ENCODE data around the gene ZNF407. TPM values are rescaled to one million over a fixed set of nuclear protein-coding genes. Genes with fewer than 3 reads are reported as not detected.

The ZNF407 gene
- total RNA-seq, 1 donor from 2014 or later, result 22.9 TPM

GRCh38 chr18:74758995-74759394 is 161.3 kb downstream of the ZNF407 start:
- DNase-seq (ENCODE audit: low spot score), result no peak
- no peak for ATAC-seq
- intact Hi-C loops (cut with DNase I), result no loop called here

- intact Hi-C loops (cut with DNase I), result no loop called here
- DNase-seq (ENCODE audit: low spot score) (no peak), ATAC-seq (no peak)
These were observed 162.4 kb downstream of the ZNF407 start for GRCh38 chr18:74760026-74760425.

- no peak for DNase-seq (ENCODE audit: low spot score)
- ATAC-seq, result no peak
- intact Hi-C loops (cut with DNase I), result no loop called here
These were observed 162.8 kb downstream of the ZNF407 start for GRCh38 chr18:74760436-74760835.

- DNase-seq (ENCODE audit: low spot score) (no peak), ATAC-seq (no peak)
- intact Hi-C loops (cut with DNase I), result no loop called here
These were observed 168.6 kb downstream of the ZNF407 start for GRCh38 chr18:74766251-74766650.

GRCh38 chr18:74768096-74768495 is 170.4 kb downstream of the ZNF407 start:
- no peak for ATAC-seq
- DNase-seq (ENCODE audit: low spot score), result no peak
- intact Hi-C loops (cut with DNase I), result no loop called here

- intact Hi-C loops (cut with DNase I), result no loop called here
- ATAC-seq (no peak), DNase-seq (ENCODE audit: low spot score) (no peak)
These were observed 175.5 kb downstream of the ZNF407 start for GRCh38 chr18:74773171-74773624.

GRCh38 chr18:74774486-74774885 is 176.8 kb downstream of the ZNF407 start:
- no peak for DNase-seq (ENCODE audit: low spot score)
- ATAC-seq, result no peak
- intact Hi-C loops (cut with DNase I), result no loop called here

- no peak for DNase-seq (ENCODE audit: low spot score)
These were observed 177.6 kb downstream of the ZNF407 start for GRCh38 chr18:74775239-74775638.

GRCh38 chr18:74778191-74778847 is 180.6 kb downstream of the ZNF407 start:
- no peak for ATAC-seq
- DNase-seq (ENCODE audit: low spot score), result no peak
- intact Hi-C loops (cut with DNase I), result no loop called here

More at GRCh38 chr18:74775239-74775638, 177.6 kb downstream of the ZNF407 start:
- ATAC-seq, result no peak
- intact Hi-C loops (cut with DNase I), result no loop called here

GRCh38 chr18:74784752-74785151 is 187.1 kb downstream of the ZNF407 start:
- intact Hi-C loops (cut with DNase I), result no loop called here
- ATAC-seq, result no peak
- DNase-seq (ENCODE audit: low spot score), result no peak

- intact Hi-C loops (cut with DNase I), result no loop called here
- ATAC-seq, result no peak
- DNase-seq (ENCODE audit: low spot score), result no peak
These were observed 188.0 kb downstream of the ZNF407 start for GRCh38 chr18:74785632-74786031.

- DNase-seq (ENCODE audit: low spot score), result no peak
- intact Hi-C loops (cut with DNase I), result no loop called here
- no peak for ATAC-seq
These were observed 191.0 kb downstream of the ZNF407 start for GRCh38 chr18:74788657-74789056.

GRCh38 chr18:74789078-74789477 is 191.4 kb downstream of the ZNF407 start:
- intact Hi-C loops (cut with DNase I), result no loop called here
- DNase-seq (ENCODE audit: low spot score) (no peak), ATAC-seq (no peak)

GRCh38 chr18:74790451-74790850 is 192.8 kb downstream of the ZNF407 start:
- intact Hi-C loops (cut with DNase I), result no loop called here
- DNase-seq (ENCODE audit: low spot score) (no peak), ATAC-seq (no peak)

- no peak for DNase-seq (ENCODE audit: low spot score)
- intact Hi-C loops (cut with DNase I), result no loop called here
- no peak for ATAC-seq
These were observed 194.0 kb downstream of the ZNF407 start for GRCh38 chr18:74791501-74792194.

GRCh38 chr18:74793746-74794145 is 196.1 kb downstream of the ZNF407 start:
- no peak for ATAC-seq
- intact Hi-C loops (cut with DNase I), result no loop called here
- no peak for DNase-seq (ENCODE audit: low spot score)

GRCh38 chr18:74795751-74796150 is 198.1 kb downstream of the ZNF407 start:
- no peak for ATAC-seq
- DNase-seq (ENCODE audit: low spot score), result no peak
- intact Hi-C loops (cut with DNase I), result no loop called here

GRCh38 chr18:74796211-74796610 is 198.5 kb downstream of the ZNF407 start:
- intact Hi-C loops (cut with DNase I), result no loop called here
- DNase-seq (ENCODE audit: low spot score), result no peak
- ATAC-seq, result no peak

GRCh38 chr18:74796841-74797576 is 199.3 kb downstream of the ZNF407 start:
- ATAC-seq (no peak), DNase-seq (ENCODE audit: low spot score) (no peak)
- intact Hi-C loops (cut with DNase I), result no loop called here

- DNase-seq (ENCODE audit: low spot score) (no peak), ATAC-seq (no peak)
- intact Hi-C loops (cut with DNase I), result no loop called here
These were observed 200.0 kb downstream of the ZNF407 start for GRCh38 chr18:74797577-74798151.
